Liver (tissue), 9 donors: Measurements from ENCODE around the gene CARS2. TPM values are rescaled to one million over a fixed set of nuclear protein-coding genes. Genes with fewer than 3 reads are reported as not detected.
"Not testable (repeated sequence)": the region's sequence is repeated elsewhere in the genome, so short reads cannot be mapped to it uniquely, and the experiment has no call there.

Experiments used
- DNase-seq: peaks from one replicate; pipeline ENCODE4 v3.0.0-alpha.2; 2017; ENCODE audit warnings: low spot score
- H3K27ac ChIP-seq, 2 donors: one replicate each; pipeline ENCODE4 v1.7.0; 2013; ENCODE audit warnings: inconsistent platforms in 2 of 2, low read length in 2 of 2, control low read depth in 1 of 2, low read depth in 1 of 2, mild to moderate bottlenecking in 1 of 2
- H3K27me3 ChIP-seq, 4 donors: one replicate each; pipeline versions ENCODE4 v1.6.1 to v1.7.0; 2013; ENCODE audit warnings: low read length in 3 of 4, inconsistent platforms in 1 of 4, mild to moderate bottlenecking in 1 of 4, moderate library complexity in 1 of 4; ENCODE audit not compliant: control insufficient read depth in 4 of 4, insufficient read depth in 4 of 4
- H3K36me3 ChIP-seq, 4 donors: one replicate each; pipeline versions ENCODE4 v1.6.1 to v1.7.0; 2013; ENCODE audit warnings: low read length in 3 of 4, mild to moderate bottlenecking in 3 of 4, low read depth in 1 of 4, moderate library complexity in 1 of 4; ENCODE audit not compliant: control insufficient read depth in 4 of 4, insufficient read depth in 3 of 4
- H3K4me1 ChIP-seq, 4 donors: one replicate each; pipeline versions ENCODE4 v1.6.1 to v1.7.0; 2013; ENCODE audit warnings: low read length in 3 of 4, mild to moderate bottlenecking in 3 of 4, moderate library complexity in 1 of 4; ENCODE audit not compliant: control insufficient read depth in 4 of 4, insufficient read depth in 4 of 4
- H3K4me3 ChIP-seq, 3 donors: one replicate each; pipeline versions ENCODE4 v1.6.1 to v1.7.0; 2013; ENCODE audit warnings: low read length in 3 of 3, control low read depth in 1 of 3, low read depth in 1 of 3, mild to moderate bottlenecking in 1 of 3
- H3K9ac ChIP-seq, 2 donors: one replicate each; pipeline ENCODE4 v1.7.0; 2013; ENCODE audit warnings: low read length in 2 of 2, mild to moderate bottlenecking in 2 of 2, moderate library complexity in 2 of 2, control low read depth in 1 of 2, low read depth in 1 of 2
- H3K9me3 ChIP-seq, 4 donors: one replicate each; pipeline versions ENCODE4 v1.6.1 to v1.7.0; 2013; ENCODE audit warnings: low read length in 3 of 4; ENCODE audit not compliant: control insufficient read depth in 4 of 4
- EGR1 ChIP-seq, 2 donors: IDR thresholded peaks; 2 replicates each; pipeline ENCODE4 v1.6.1; 2016 to 2018; ENCODE audit warnings: antibody characterized with exemption in 2 of 2, low read depth in 2 of 2
- FOXA2 ChIP-seq: IDR thresholded peaks from 2 replicates; pipeline ENCODE4 v1.6.1; 2016; ENCODE audit warnings: antibody characterized with exemption
- GABPA ChIP-seq, 2 donors: IDR thresholded peaks in 1 of 2; conservative IDR thresholded peaks in 1 of 2; 2 replicates each; pipeline ENCODE4 v1.6.1; 2016; ENCODE audit warnings: antibody characterized with exemption in 2 of 2, mild to moderate bottlenecking in 1 of 2, moderate library complexity in 1 of 2
- HNF4A ChIP-seq, 2 donors: conservative IDR thresholded peaks; 2 replicates each; pipeline ENCODE4 v1.6.1; 2016; ENCODE audit warnings: antibody characterized with exemption in 2 of 2, mild to moderate bottlenecking in 2 of 2
- HNF4G ChIP-seq: IDR thresholded peaks from 2 replicates; pipeline ENCODE4 v1.6.1; 2016; ENCODE audit warnings: antibody characterized with exemption
- JUND ChIP-seq, 2 donors: IDR thresholded peaks; 2 replicates each; pipeline ENCODE4 v1.6.1; 2016; ENCODE audit warnings: antibody characterized with exemption in 2 of 2
- NR2F2 ChIP-seq: IDR thresholded peaks from 2 replicates; pipeline ENCODE4 v1.6.1; 2016; ENCODE audit warnings: antibody characterized with exemption
- RAD21 ChIP-seq, 2 donors: IDR thresholded peaks; 2 replicates each; pipeline ENCODE4 v1.6.1; 2016; ENCODE audit warnings: antibody characterized with exemption in 2 of 2, mild to moderate bottlenecking in 2 of 2
- RXRA ChIP-seq, 2 donors: IDR thresholded peaks; 2 replicates each; pipeline ENCODE4 v1.6.1; 2017 to 2018; ENCODE audit warnings: antibody characterized with exemption in 2 of 2, mild to moderate bottlenecking in 1 of 2
- SP1 ChIP-seq: IDR thresholded peaks from 2 replicates; pipeline ENCODE4 v1.6.1; 2018; ENCODE audit warnings: antibody characterized with exemption, mild to moderate bottlenecking
- TAF1 ChIP-seq: conservative IDR thresholded peaks from 2 replicates; pipeline ENCODE4 v1.6.1; 2016; ENCODE audit warnings: antibody characterized with exemption, mild to moderate bottlenecking
- YY1 ChIP-seq: IDR thresholded peaks from 2 replicates; pipeline ENCODE4 v1.6.1; 2016; ENCODE audit warnings: antibody characterized with exemption, mild to moderate bottlenecking
- WGBS: extraction: QIAGEN DNeasy Blood & Tissue Kit; methylation state at CpG from one replicate; pipeline ENCODE4 v1.1.7; 2013; 5-methylcytosine and 5-hydroxymethylcytosine counted together
- polyA plus RNA-seq, 2 donors: library from polyadenylated mRNA; stranded (reverse) in 1 of 2; unstranded in 1 of 2; fragments of 200-250 nt in 1 of 2; fragments of >200 nt in 1 of 2; fragmentation: Nextera tagmentation in 1 of 2; extraction: Ambion mirVana in 1 of 2; gene quantifications; one replicate each; pipeline versions ENCODE4 v1.2.1 to v1.2.3, GENCODE V29; 2013 to 2015
- total RNA-seq, 2 donors: library from RNA; depleted of rRNA; stranded (reverse); fragments of >200 nt; gene quantifications; one replicate each; pipeline ENCODE4 v1.2.3, GENCODE V29; 2014
- TF ChIP-seq, protein P1 (sequence below): IDR thresholded peaks from 2 replicates; pipeline ENCODE4 v1.6.1; 2016; ENCODE audit warnings: antibody characterized with exemption
- TF ChIP-seq, protein P2 (sequence below): IDR thresholded peaks from 2 replicates; pipeline ENCODE4 v1.6.1; 2016; ENCODE audit warnings: antibody characterized with exemption, mild to moderate bottlenecking
- TF ChIP-seq, protein P3 (sequence below): IDR thresholded peaks from 2 replicates; pipeline ENCODE4 v1.6.1; 2016; ENCODE audit warnings: antibody characterized with exemption
- TF ChIP-seq, protein P4 (sequence below): IDR thresholded peaks from 2 replicates; pipeline ENCODE4 v1.6.1; 2016; ENCODE audit warnings: antibody characterized with exemption
- TF ChIP-seq, protein P5 (sequence below): fragments of 150-350 bp; IDR thresholded peaks from 2 replicates; pipeline ENCODE4 v1.5.1; 2017; ENCODE audit warnings: improper control_type of control experiment, low read depth, low read length; ENCODE audit not compliant: missing input control
- donor health status: healthy.
- donor health status: healthy.
- donor health status: healthy.
- donor health status: healthy.
- donor health status: healthy.

The CARS2 gene
- total and polyA plus RNA-seq, 4 donors = 28.6 to 44.0 (median 31.4) TPM

DNA sequence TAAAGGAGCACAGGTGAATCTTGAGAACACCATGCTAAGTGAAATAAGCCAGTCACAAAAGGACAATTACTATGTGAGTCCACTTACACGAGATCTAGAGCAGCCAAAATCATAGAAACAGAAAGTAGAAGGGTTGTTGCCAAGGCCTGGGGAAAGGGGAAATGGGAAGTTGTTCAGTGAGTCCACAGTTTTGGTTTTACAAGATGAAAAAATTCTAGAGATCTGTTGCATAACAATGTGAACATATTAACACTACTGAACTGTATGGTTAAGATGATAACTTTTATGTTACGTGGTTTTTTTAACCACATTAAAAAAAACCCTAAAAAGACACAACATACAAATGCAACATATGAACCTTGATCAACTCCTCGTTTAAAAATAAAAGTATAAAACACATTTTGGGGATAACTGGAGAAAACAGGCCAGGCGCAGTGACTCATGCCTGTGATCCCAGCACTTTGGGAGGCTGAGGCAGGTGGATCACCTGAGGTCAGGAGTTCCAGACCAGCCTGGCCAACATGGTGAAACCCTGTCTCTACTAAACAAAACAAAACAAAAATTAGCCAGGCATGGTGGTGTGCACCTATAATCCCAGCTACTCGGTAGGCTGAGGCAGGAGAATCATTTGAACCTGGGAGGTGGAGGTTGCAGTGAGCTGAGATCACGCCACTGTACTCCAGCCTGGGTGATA lies 47.6 kb downstream of the CARS2 start:
- H3K27ac ChIP-seq, DNase-seq, H3K27me3 ChIP-seq, H3K4me1 ChIP-seq, H3K9me3 ChIP-seq, H3K9ac ChIP-seq, H3K4me3 ChIP-seq: not testable (repeated sequence)
- 85% methylated on average over 6 of the region's 6 CpGs for WGBS
- H3K36me3 ChIP-seq = peaks cover 4 to 14% (median 9%) of the 10 kb centered on the region in 4 donors

DNA sequence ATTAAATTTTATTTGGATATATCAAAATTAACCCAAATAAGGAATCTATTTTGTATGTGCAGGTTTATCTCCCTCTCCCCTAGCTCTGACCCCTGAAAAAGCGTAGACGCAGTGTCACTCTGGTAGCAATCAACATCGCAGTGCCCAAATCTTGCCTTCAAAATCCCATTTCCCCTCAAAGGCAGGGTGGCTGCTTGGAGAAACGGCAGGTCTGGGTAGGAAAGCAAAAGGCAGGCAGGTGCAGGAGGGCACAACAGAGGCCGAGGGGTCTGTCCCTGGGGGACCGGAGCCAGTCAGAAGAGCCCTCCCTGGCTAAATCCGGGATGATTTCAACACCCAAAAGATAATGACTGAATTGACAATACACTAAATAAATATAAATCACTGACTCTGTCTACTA lies 48.7 kb downstream of the CARS2 start:
- no peak for DNase-seq
- no peaks in the 10 kb centered on the region for H3K4me1 ChIP-seq
- no peak overlapping the region for H3K4me3 ChIP-seq
- no peak overlapping the region for H3K9ac ChIP-seq
- peaks cover 0 to 10% (median 5%) of the 10 kb centered on the region in 4 donors for H3K36me3 ChIP-seq
- H3K9me3 ChIP-seq = peaks cover 0 to 3% (median 0%) of the 10 kb centered on the region in 4 donors
- WGBS = 95% methylated on average over 7 of the region's 7 CpGs
- TF ChIP-seq, protein P1, sequence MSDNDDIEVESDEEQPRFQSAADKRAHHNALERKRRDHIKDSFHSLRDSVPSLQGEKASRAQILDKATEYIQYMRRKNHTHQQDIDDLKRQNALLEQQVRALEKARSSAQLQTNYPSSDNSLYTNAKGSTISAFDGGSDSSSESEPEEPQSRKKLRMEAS = no peak
- no peaks in the 10 kb centered on the region for H3K27me3 ChIP-seq
- H3K27ac ChIP-seq = no peak overlapping the region

DNA sequence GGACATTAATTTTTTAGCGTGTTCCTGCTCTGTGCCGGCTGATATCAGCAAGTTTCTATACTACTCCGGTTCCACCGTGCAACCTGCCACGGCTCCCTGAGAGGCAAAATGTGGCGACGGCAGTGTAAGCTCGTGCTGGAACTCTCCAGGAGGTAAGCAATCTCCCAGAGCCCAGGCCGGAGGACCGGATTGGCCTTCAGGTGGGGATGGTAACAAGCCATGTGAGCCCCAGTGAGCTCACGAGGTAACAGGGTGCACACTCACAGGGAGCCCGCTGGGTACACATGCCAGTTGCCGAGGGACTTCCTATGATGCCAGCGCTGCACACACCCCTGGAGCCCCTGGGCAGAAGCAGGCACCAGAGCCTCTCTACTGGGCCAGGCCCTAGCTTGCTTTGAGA lies 52.1 kb downstream of the CARS2 start:
- 96% methylated on average over 14 of the region's 14 CpGs for WGBS
- TF ChIP-seq, protein P2, sequence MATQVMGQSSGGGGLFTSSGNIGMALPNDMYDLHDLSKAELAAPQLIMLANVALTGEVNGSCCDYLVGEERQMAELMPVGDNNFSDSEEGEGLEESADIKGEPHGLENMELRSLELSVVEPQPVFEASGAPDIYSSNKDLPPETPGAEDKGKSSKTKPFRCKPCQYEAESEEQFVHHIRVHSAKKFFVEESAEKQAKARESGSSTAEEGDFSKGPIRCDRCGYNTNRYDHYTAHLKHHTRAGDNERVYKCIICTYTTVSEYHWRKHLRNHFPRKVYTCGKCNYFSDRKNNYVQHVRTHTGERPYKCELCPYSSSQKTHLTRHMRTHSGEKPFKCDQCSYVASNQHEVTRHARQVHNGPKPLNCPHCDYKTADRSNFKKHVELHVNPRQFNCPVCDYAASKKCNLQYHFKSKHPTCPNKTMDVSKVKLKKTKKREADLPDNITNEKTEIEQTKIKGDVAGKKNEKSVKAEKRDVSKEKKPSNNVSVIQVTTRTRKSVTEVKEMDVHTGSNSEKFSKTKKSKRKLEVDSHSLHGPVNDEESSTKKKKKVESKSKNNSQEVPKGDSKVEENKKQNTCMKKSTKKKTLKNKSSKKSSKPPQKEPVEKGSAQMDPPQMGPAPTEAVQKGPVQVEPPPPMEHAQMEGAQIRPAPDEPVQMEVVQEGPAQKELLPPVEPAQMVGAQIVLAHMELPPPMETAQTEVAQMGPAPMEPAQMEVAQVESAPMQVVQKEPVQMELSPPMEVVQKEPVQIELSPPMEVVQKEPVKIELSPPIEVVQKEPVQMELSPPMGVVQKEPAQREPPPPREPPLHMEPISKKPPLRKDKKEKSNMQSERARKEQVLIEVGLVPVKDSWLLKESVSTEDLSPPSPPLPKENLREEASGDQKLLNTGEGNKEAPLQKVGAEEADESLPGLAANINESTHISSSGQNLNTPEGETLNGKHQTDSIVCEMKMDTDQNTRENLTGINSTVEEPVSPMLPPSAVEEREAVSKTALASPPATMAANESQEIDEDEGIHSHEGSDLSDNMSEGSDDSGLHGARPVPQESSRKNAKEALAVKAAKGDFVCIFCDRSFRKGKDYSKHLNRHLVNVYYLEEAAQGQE = no peak
- no peak for TF ChIP-seq FOXA2
- no peak for TF ChIP-seq RXRA (IDR thresholded peaks at IDR 0.05)
- TF ChIP-seq, protein P3, sequence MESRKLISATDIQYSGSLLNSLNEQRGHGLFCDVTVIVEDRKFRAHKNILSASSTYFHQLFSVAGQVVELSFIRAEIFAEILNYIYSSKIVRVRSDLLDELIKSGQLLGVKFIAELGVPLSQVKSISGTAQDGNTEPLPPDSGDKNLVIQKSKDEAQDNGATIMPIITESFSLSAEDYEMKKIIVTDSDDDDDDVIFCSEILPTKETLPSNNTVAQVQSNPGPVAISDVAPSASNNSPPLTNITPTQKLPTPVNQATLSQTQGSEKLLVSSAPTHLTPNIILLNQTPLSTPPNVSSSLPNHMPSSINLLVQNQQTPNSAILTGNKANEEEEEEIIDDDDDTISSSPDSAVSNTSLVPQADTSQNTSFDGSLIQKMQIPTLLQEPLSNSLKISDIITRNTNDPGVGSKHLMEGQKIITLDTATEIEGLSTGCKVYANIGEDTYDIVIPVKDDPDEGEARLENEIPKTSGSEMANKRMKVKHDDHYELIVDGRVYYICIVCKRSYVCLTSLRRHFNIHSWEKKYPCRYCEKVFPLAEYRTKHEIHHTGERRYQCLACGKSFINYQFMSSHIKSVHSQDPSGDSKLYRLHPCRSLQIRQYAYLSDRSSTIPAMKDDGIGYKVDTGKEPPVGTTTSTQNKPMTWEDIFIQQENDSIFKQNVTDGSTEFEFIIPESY = no peak
- TF ChIP-seq, protein P1 = no peak
- TF ChIP-seq HNF4A (conservative IDR thresholded peaks at IDR 0.05) = no peak
- TF ChIP-seq, protein P4, sequence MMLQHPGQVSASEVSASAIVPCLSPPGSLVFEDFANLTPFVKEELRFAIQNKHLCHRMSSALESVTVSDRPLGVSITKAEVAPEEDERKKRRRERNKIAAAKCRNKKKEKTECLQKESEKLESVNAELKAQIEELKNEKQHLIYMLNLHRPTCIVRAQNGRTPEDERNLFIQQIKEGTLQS = no peak
- TF ChIP-seq SP1 = no peak
- TF ChIP-seq GABPA (IDR thresholded peaks at IDR 0.05 in 1 of 2, conservative IDR thresholded peaks at IDR 0.05 in 1 of 2) = no peak
- TF ChIP-seq NR2F2 = no peak
- TF ChIP-seq YY1 = no peak
- no peak for TF ChIP-seq RAD21 (IDR thresholded peaks at IDR 0.05)
- no peak for TF ChIP-seq HNF4G
- no peak for TF ChIP-seq EGR1 (IDR thresholded peaks at IDR 0.05; ENCODE audit: low read depth in 2 of 2)
- TF ChIP-seq, protein P5, sequence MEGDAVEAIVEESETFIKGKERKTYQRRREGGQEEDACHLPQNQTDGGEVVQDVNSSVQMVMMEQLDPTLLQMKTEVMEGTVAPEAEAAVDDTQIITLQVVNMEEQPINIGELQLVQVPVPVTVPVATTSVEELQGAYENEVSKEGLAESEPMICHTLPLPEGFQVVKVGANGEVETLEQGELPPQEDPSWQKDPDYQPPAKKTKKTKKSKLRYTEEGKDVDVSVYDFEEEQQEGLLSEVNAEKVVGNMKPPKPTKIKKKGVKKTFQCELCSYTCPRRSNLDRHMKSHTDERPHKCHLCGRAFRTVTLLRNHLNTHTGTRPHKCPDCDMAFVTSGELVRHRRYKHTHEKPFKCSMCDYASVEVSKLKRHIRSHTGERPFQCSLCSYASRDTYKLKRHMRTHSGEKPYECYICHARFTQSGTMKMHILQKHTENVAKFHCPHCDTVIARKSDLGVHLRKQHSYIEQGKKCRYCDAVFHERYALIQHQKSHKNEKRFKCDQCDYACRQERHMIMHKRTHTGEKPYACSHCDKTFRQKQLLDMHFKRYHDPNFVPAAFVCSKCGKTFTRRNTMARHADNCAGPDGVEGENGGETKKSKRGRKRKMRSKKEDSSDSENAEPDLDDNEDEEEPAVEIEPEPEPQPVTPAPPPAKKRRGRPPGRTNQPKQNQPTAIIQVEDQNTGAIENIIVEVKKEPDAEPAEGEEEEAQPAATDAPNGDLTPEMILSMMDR = no peak
- TF ChIP-seq TAF1 = no peak
- TF ChIP-seq JUND (IDR thresholded peaks at IDR 0.05) = no peak
- no peak for DNase-seq
- H3K27ac ChIP-seq = no peak overlapping the region
- H3K4me1 ChIP-seq = no peaks in the 10 kb centered on the region
- H3K4me3 ChIP-seq = no peak overlapping the region
- peaks cover 0 to 11% (median 0%) of the 10 kb centered on the region in 4 donors for H3K36me3 ChIP-seq
- no peak overlapping the region for H3K9ac ChIP-seq
- H3K27me3 ChIP-seq = no peaks in the 10 kb centered on the region
- no peaks in the 10 kb centered on the region for H3K9me3 ChIP-seq
